HL-60 (cell line): Measurements from ENCODE around the gene PCNX4.

Experiments used
- DNase-seq, 2 experiments: peaks; one replicate each; pipeline ENCODE4 v3.0.0-alpha.2; 2010 to 2020; ENCODE audit warnings: low read depth in 1 of 2, low spot score in 1 of 2
- H3K27ac ChIP-seq: fragments of 250-450 bp; sonication (Bioruptor Pico); replicated peaks from 2 replicates; pipeline ENCODE4 v1.5.1; 2020; ENCODE audit warnings: mild to moderate bottlenecking, moderate library complexity
- H3K27me3 ChIP-seq: fragments of 250-450 bp; sonication (Bioruptor Pico); 2 replicates; pipeline ENCODE4 v1.5.1; 2021; ENCODE audit warnings: mild to moderate bottlenecking, moderate library complexity; ENCODE audit not compliant: insufficient read depth, poor library complexity, severe bottlenecking
- H3K4me3 ChIP-seq: replicated peaks from 2 replicates; pipeline ENCODE4 v1.5.1; 2011; ENCODE audit warnings: mild to moderate bottlenecking, control low read depth, low read length; ENCODE audit not compliant: insufficient read depth
- CTCF ChIP-seq: IDR thresholded peaks from one replicate; pipeline ENCODE4 v1.5.1; 2011; ENCODE audit warnings: low read length, control low read depth, inconsistent platforms; ENCODE audit not compliant: insufficient read depth
- GABPA ChIP-seq: IDR thresholded peaks from 2 replicates; pipeline ENCODE4 v1.6.1; 2012; ENCODE audit warnings: low read depth
- POLR2AphosphoS5 ChIP-seq: IDR thresholded peaks from 2 replicates; pipeline ENCODE4 v1.6.1; 2012; ENCODE audit warnings: low read depth
- REST ChIP-seq: IDR thresholded peaks from 2 replicates; pipeline ENCODE4 v1.6.1; 2012; ENCODE audit warnings: low read depth; ENCODE audit not compliant: insufficient replicate concordance
- SPI1 ChIP-seq: IDR thresholded peaks from 2 replicates; pipeline ENCODE4 v1.6.1; 2012; ENCODE audit warnings: low read depth, mild to moderate bottlenecking, borderline replicate concordance

The PCNX4 gene

GRCh38 chr14:60102389-60102788 lies 10.7 kb downstream of the PCNX4 start:
- H3K27me3 ChIP-seq = no peaks in the 10 kb centered on the region
- no peak for DNase-seq
- no peak for TF ChIP-seq REST
- TF ChIP-seq SPI1 = no peak
- H3K4me3 ChIP-seq = no peak overlapping the region
- no peak overlapping the region for H3K27ac ChIP-seq

GRCh38 chr14:60106339-60106738 lies 14.6 kb downstream of the PCNX4 start:
- TF ChIP-seq REST (no peak), CTCF (no peak), GABPA (no peak), POLR2AphosphoS5 (no peak), SPI1 (no peak)

GRCh38 chr14:60107477-60107876 lies 15.8 kb downstream of the PCNX4 start:
- H3K27ac ChIP-seq = no peak overlapping the region
- TF ChIP-seq GABPA = no peak
- TF ChIP-seq REST = no peak
- TF ChIP-seq SPI1 = no peak
- no peak for TF ChIP-seq POLR2AphosphoS5
- no peak for TF ChIP-seq CTCF
- no peak for DNase-seq
- no peaks in the 10 kb centered on the region for H3K27me3 ChIP-seq
- no peak overlapping the region for H3K4me3 ChIP-seq

More at GRCh38 chr14:60106339-60106738, 14.6 kb downstream of the PCNX4 start:
- Histone ChIP-seq H3K27ac (no peak overlapping the region), H3K4me3 (no peak overlapping the region), H3K27me3 (no peaks in the 10 kb centered on the region)
- DNase-seq = no peak

GRCh38 chr14:60111732-60112131 lies 20.0 kb downstream of the PCNX4 start:
- Histone ChIP-seq H3K27me3 (no peaks in the 10 kb centered on the region), H3K4me3 (no peak overlapping the region), H3K27ac (no peak overlapping the region)
- TF ChIP-seq POLR2AphosphoS5 = no peak
- no peak for TF ChIP-seq CTCF
- TF ChIP-seq GABPA = no peak
- TF ChIP-seq REST = no peak
- no peak for TF ChIP-seq SPI1
- DNase-seq = no peak
